Measurements from ENCODE around the gene STC2.

STC2 gene

GRCh38 chr5:173306695-173307094 is 21.5 kb downstream of the STC2 start:
- Histone ChIP-seq H3K36me3 (ENCODE audit: insufficient read depth, low read length) (no peaks in the 10 kb centered on the region), H3K4me3 (ENCODE audit: low read depth, low read length, poor library complexity, severe bottlenecking) (no peak overlapping the region), H3K27ac (ENCODE audit: low read depth, low read length, poor library complexity, severe bottlenecking) (no peak overlapping the region), H3K27me3 (ENCODE audit: insufficient read depth, low read length) (no peaks in the 10 kb centered on the region), H3K9me3 (ENCODE audit: low read length) (0 out of 2 replicates have a peak, but pooled peaks cover 3% of the 10 kb centered on the region), H3K9me2 (ENCODE audit: low read depth, low read length) (no peaks in the 10 kb centered on the region), H3F3A (ENCODE audit: insufficient read depth, low read length) (no peaks in the 10 kb centered on the region), H4K20me1 (ENCODE audit: insufficient read depth, low read length) (no peaks in the 10 kb centered on the region), H2AFZ (ENCODE audit: low read length) (no peak overlapping the region), H3K4me2 (ENCODE audit: low read length) (no peak overlapping the region), H3K4me1 (ENCODE audit: insufficient read depth, low read length, severe bottlenecking) (no peaks in the 10 kb centered on the region), H3K9ac (ENCODE audit: low read length) (no peak overlapping the region), H3K79me2 (ENCODE audit: insufficient read depth, low read length) (no peaks in the 10 kb centered on the region)
- no peak for TF ChIP-seq CTCF (IDR thresholded peaks at IDR 0.05; ENCODE audit: low read length)
- TF ChIP-seq EZH2 (IDR thresholded peaks at IDR 0.05; ENCODE audit: borderline replicate concordance, low read length): no peak

DNA sequence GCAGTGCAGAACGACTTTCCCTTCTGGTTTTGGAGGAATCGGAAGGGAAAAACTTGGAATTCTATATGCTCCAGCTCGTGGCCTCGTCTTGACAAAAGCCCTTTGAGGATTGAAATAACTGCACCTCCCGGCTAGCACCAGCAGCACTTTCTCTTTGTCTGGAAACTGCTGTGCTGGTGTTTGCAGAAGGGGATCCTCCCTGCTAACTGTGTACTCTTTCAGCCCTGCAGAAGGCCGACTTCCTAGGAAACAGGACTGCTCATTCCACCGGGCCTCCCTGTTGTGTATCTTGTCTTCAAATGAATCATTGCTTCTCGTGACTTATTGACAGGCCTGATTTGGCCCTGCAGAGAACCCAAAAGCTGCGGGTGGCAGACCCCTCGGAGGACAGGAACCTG is 23.6 kb downstream of the STC2 start:
- H3K4me2 ChIP-seq (ENCODE audit: low read length): no peak overlapping the region
- no peak overlapping the region for H3K27ac ChIP-seq (ENCODE audit: low read depth, low read length, poor library complexity, severe bottlenecking)
- 0 out of 2 replicates have a peak, but pooled peaks cover 3% of the 10 kb centered on the region for H3K9me3 ChIP-seq (ENCODE audit: low read length)
- H3K27me3 ChIP-seq (ENCODE audit: insufficient read depth, low read length): no peaks in the 10 kb centered on the region
- H3K9ac ChIP-seq (ENCODE audit: low read length): no peak overlapping the region
- H3K36me3 ChIP-seq (ENCODE audit: insufficient read depth, low read length): no peaks in the 10 kb centered on the region
- H2AFZ ChIP-seq (ENCODE audit: low read length): no peak overlapping the region
- no peak for TF ChIP-seq EZH2 (IDR thresholded peaks at IDR 0.05; ENCODE audit: borderline replicate concordance, low read length)
- no peak for TF ChIP-seq CTCF (IDR thresholded peaks at IDR 0.05; ENCODE audit: low read length)
- H3F3A ChIP-seq (ENCODE audit: insufficient read depth, low read length): no peaks in the 10 kb centered on the region
- H3K79me2 ChIP-seq (ENCODE audit: insufficient read depth, low read length): no peaks in the 10 kb centered on the region
- H4K20me1 ChIP-seq (ENCODE audit: insufficient read depth, low read length): no peaks in the 10 kb centered on the region
- no peak overlapping the region for H3K4me3 ChIP-seq (ENCODE audit: low read depth, low read length, poor library complexity, severe bottlenecking)
- H3K4me1 ChIP-seq (ENCODE audit: insufficient read depth, low read length, severe bottlenecking): no peaks in the 10 kb centered on the region
- H3K9me2 ChIP-seq (ENCODE audit: low read depth, low read length): no peaks in the 10 kb centered on the region

GRCh38 chr5:173303878-173304590 is 24.2 kb downstream of the STC2 start:
- no peaks in the 10 kb centered on the region for H3K27me3 ChIP-seq (ENCODE audit: insufficient read depth, low read length)
- no peaks in the 10 kb centered on the region for H3K4me1 ChIP-seq (ENCODE audit: insufficient read depth, low read length, severe bottlenecking)
- H3K9me2 ChIP-seq (ENCODE audit: low read depth, low read length): no peaks in the 10 kb centered on the region
- no peak overlapping the region for H3K27ac ChIP-seq (ENCODE audit: low read depth, low read length, poor library complexity, severe bottlenecking)
- no peak overlapping the region for H3K4me2 ChIP-seq (ENCODE audit: low read length)
- H3K9ac ChIP-seq (ENCODE audit: low read length): no peak overlapping the region
- no peak overlapping the region for H3K4me3 ChIP-seq (ENCODE audit: low read depth, low read length, poor library complexity, severe bottlenecking)
- H3K36me3 ChIP-seq (ENCODE audit: insufficient read depth, low read length): no peaks in the 10 kb centered on the region
- no peaks in the 10 kb centered on the region for H3K79me2 ChIP-seq (ENCODE audit: insufficient read depth, low read length)
- no peak overlapping the region for H2AFZ ChIP-seq (ENCODE audit: low read length)
- no peaks in the 10 kb centered on the region for H4K20me1 ChIP-seq (ENCODE audit: insufficient read depth, low read length)
- TF ChIP-seq EZH2 (IDR thresholded peaks at IDR 0.05; ENCODE audit: borderline replicate concordance, low read length) (no peak), CTCF (IDR thresholded peaks at IDR 0.05; ENCODE audit: low read length) (no peak)
- no peaks in the 10 kb centered on the region for H3F3A ChIP-seq (ENCODE audit: insufficient read depth, low read length)
- H3K9me3 ChIP-seq (ENCODE audit: low read length): 0 out of 2 replicates have a peak, but pooled peaks cover 3% of the 10 kb centered on the region
